ENCODE data around the gene SLC23A2.

Gene SLC23A2

DNA sequence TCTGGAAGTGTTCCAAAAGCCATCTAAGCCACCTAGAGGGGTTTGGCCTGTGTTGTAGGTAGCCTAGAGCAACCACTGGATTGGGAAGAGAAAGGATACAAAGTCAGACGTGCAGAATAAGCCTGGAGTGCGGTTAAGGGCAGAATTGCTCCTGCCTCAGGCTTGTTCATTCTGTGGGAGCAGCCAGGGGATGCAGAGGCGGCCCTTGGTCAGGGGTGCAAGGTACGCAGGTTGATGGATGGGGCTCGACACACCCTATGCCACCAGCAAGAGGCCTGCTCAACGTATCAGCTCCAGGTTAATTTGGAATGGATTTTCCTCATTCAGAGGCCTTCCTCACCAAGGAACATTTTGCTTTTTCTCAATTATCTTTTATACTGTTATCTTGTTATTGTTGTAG lies 129.8 kb downstream of the SLC23A2 start:
- Histone ChIP-seq H3K4me1 (ENCODE audit: control insufficient read depth, low read length) (peaks cover 30% of the 10 kb centered on the region), H3K36me3 (ENCODE audit: control insufficient read depth, low read length) (peaks cover 72% of the 10 kb centered on the region), H3K79me2 (ENCODE audit: control insufficient read depth, low read length) (no peaks in the 10 kb centered on the region), H3K9me2 (replicated peaks; ENCODE audit: control insufficient read depth, low read length) (no peaks in the 10 kb centered on the region), H3K4me3 (ENCODE audit: low read length) (no peak overlapping the region), H3K4me2 (ENCODE audit: low read length) (no peak overlapping the region; the same call in 1 of the 2 replicates), H3F3A (ENCODE audit: control insufficient read depth, insufficient read depth) (peaks cover 7% of the 10 kb centered on the region), H3K27ac (ENCODE audit: low read depth, low read length) (peak overlapping the region; percentile 18; the same call in 1 of the 2 replicates), H4K20me1 (ENCODE audit: control insufficient read depth, insufficient read depth, low read depth, low read length) (no peaks in the 10 kb centered on the region), H3K27me3 (ENCODE audit: control insufficient read depth, low read length) (no peaks in the 10 kb centered on the region), H3K9me3 (ENCODE audit: control insufficient read depth, insufficient read depth, low read length) (no peaks in the 10 kb centered on the region)
- TF ChIP-seq, protein P1, sequence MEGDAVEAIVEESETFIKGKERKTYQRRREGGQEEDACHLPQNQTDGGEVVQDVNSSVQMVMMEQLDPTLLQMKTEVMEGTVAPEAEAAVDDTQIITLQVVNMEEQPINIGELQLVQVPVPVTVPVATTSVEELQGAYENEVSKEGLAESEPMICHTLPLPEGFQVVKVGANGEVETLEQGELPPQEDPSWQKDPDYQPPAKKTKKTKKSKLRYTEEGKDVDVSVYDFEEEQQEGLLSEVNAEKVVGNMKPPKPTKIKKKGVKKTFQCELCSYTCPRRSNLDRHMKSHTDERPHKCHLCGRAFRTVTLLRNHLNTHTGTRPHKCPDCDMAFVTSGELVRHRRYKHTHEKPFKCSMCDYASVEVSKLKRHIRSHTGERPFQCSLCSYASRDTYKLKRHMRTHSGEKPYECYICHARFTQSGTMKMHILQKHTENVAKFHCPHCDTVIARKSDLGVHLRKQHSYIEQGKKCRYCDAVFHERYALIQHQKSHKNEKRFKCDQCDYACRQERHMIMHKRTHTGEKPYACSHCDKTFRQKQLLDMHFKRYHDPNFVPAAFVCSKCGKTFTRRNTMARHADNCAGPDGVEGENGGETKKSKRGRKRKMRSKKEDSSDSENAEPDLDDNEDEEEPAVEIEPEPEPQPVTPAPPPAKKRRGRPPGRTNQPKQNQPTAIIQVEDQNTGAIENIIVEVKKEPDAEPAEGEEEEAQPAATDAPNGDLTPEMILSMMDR (IDR thresholded peaks at IDR 0.05; ENCODE audit: low read depth, low read length, poor library complexity, severe bottlenecking) = no peak
- TF ChIP-seq EZH2phosphoT487 (IDR thresholded peaks at IDR 0.05; ENCODE audit: borderline replicate concordance, low read length) = no peak

DNA sequence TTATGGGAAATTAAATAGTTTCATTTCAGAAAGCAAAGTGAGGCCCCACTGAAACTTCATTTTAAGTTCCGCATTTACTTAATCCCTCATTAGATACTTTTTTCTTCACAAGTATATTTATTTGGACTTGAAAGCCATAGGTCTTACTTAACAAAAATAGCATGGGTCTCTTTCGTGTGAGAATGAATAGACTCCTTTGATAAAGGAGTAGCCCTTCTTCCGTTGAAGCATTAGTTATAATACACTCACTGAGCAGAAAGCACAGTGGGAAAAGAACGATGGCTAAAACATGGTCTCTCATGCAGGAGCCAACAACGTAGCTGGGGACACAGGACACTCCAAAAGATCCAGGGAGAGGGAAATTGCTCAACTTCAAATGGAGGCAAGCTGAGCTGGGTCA lies 130.4 kb downstream of the SLC23A2 start:
- Histone ChIP-seq H3F3A (ENCODE audit: control insufficient read depth, insufficient read depth) (peaks cover 2% of the 10 kb centered on the region; the same call in 1 of the 2 replicates), H3K9me2 (replicated peaks; ENCODE audit: control insufficient read depth, low read length) (no peaks in the 10 kb centered on the region), H3K27me3 (ENCODE audit: control insufficient read depth, low read length) (no peaks in the 10 kb centered on the region), H3K4me1 (ENCODE audit: control insufficient read depth, low read length) (peaks cover 25% of the 10 kb centered on the region), H3K79me2 (ENCODE audit: control insufficient read depth, low read length) (no peaks in the 10 kb centered on the region), H3K36me3 (ENCODE audit: control insufficient read depth, low read length) (peaks cover 72% of the 10 kb centered on the region), H3K4me3 (ENCODE audit: low read length) (no peak overlapping the region), H4K20me1 (ENCODE audit: control insufficient read depth, insufficient read depth, low read depth, low read length) (no peaks in the 10 kb centered on the region), H3K27ac (ENCODE audit: low read depth, low read length) (peak overlapping the region; percentile 18; the same call in 1 of the 2 replicates), H3K4me2 (ENCODE audit: low read length) (peak overlapping the region; percentile 6), H3K9me3 (ENCODE audit: control insufficient read depth, insufficient read depth, low read length) (no peaks in the 10 kb centered on the region)
- TF ChIP-seq EZH2phosphoT487 (IDR thresholded peaks at IDR 0.05; ENCODE audit: borderline replicate concordance, low read length) = no peak
- TF ChIP-seq, protein P1 (IDR thresholded peaks at IDR 0.05; ENCODE audit: low read depth, low read length, poor library complexity, severe bottlenecking) = no peak

DNA sequence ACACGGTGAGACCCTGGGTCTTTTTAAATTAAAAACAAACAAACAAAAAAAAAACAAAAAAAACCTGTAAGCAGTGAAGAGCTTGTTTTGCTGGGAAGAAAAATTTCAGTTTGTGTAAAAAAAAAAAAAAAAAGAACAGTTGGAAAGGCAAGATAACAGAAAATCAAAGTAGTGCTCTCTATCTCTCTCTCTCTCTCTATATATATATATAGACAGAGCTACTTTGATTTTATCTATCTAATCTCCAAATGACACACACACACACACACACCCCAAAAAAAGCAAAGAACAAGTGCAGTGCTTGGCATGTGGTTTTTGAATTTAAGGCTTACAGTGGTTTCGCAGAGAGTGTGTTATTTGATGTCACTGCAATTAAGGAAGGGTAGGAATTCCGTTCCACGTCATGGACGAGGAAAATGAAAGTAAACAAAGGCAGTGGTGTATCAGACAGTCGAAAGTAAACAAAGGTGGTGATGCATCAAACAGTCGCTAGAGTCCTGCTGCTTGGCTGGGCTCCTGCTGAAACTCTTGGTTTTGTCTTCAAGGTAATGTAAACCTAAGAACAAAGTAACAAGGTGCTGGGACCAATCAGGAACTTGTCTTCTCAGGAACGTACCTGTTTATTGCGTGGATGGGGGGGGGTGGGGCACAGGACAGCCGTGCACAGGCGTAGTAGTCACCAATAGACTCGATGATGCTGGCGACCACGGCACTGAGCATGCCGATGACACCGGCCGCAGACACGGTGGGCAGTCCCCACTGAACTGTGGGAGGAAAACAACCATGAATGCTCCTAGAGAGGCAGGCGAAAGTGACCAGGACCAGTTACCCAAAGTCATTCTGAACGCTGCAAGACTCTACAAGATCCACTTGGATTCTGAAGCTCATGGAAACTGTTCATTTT lies 131.8 kb downstream of the SLC23A2 start:
- Histone ChIP-seq H4K20me1 (ENCODE audit: control insufficient read depth, insufficient read depth, low read depth, low read length) (no peaks in the 10 kb centered on the region), H3K27ac (ENCODE audit: low read depth, low read length) (no peak overlapping the region), H3K27me3 (ENCODE audit: control insufficient read depth, low read length) (no peaks in the 10 kb centered on the region), H3K4me2 (ENCODE audit: low read length) (no peak overlapping the region), H3F3A (ENCODE audit: control insufficient read depth, insufficient read depth) (no peaks in the 10 kb centered on the region), H3K9me3 (ENCODE audit: control insufficient read depth, insufficient read depth, low read length) (no peaks in the 10 kb centered on the region), H3K9me2 (replicated peaks; ENCODE audit: control insufficient read depth, low read length) (no peaks in the 10 kb centered on the region), H3K4me1 (ENCODE audit: control insufficient read depth, low read length) (peaks cover 13% of the 10 kb centered on the region), H3K4me3 (ENCODE audit: low read length) (no peak overlapping the region), H3K79me2 (ENCODE audit: control insufficient read depth, low read length) (no peaks in the 10 kb centered on the region), H3K36me3 (ENCODE audit: control insufficient read depth, low read length) (peaks cover 67% of the 10 kb centered on the region)
- TF ChIP-seq, protein P1 (IDR thresholded peaks at IDR 0.05; ENCODE audit: low read depth, low read length, poor library complexity, severe bottlenecking) = no peak
- TF ChIP-seq EZH2phosphoT487 (IDR thresholded peaks at IDR 0.05; ENCODE audit: borderline replicate concordance, low read length) = no peak
